ENCODE measurements around the gene EZH1.
"Not testable (repeated sequence)": the region's sequence is repeated elsewhere in the genome, so short reads cannot be mapped to it uniquely, and the experiment has no call there.

The EZH1 gene

GRCh38 chr17:42669977-42670788, 74.7 kb downstream of the EZH1 start:
- no peak for DNase-seq (ENCODE audit: low read depth in 2 of 2)

GRCh38 chr17:42669705-42669976, 75.2 kb downstream of the EZH1 start:
- no peak for DNase-seq (ENCODE audit: low read depth in 2 of 2)

GRCh38 chr17:42667088-42667951, 77.5 kb downstream of the EZH1 start:
- DNase-seq (ENCODE audit: low read depth in 2 of 2): no peak

- not testable (repeated sequence) for DNase-seq (ENCODE audit: low read depth in 2 of 2)
Observed at GRCh38 chr17:42666126-42666525, 78.7 kb downstream of the EZH1 start.

- no peak for DNase-seq (ENCODE audit: low read depth in 2 of 2)
Observed at GRCh38 chr17:42665581-42666001, 79.2 kb downstream of the EZH1 start.

GRCh38 chr17:42660692-42661345, 84.0 kb downstream of the EZH1 start:
- DNase-seq (ENCODE audit: low read depth in 2 of 2): no peak

- not testable (repeated sequence) for DNase-seq (ENCODE audit: low read depth in 2 of 2)
Observed at GRCh38 chr17:42659932-42660274, 84.9 kb downstream of the EZH1 start.

GRCh38 chr17:42659079-42659931, 85.5 kb downstream of the EZH1 start, which contains the start of gene TUBG2:
TUBG2 (plus strand) TSS chr17:42659284; CDS start chr17:42659504, 220 bp downstream.
- DNase-seq (ENCODE audit: low read depth in 2 of 2): peak; percentile 67 to 72

- no peak for DNase-seq (ENCODE audit: low read depth in 2 of 2)
Observed at GRCh38 chr17:42657824-42658588, 86.8 kb downstream of the EZH1 start.

- DNase-seq (ENCODE audit: low read depth in 2 of 2): no peak
Observed at GRCh38 chr17:42655528-42655927, 89.3 kb downstream of the EZH1 start.

GRCh38 chr17:42653179-42654124, 91.4 kb downstream of the EZH1 start:
- no peak for DNase-seq (ENCODE audit: low read depth in 2 of 2)

GRCh38 chr17:42651392-42651791, 93.4 kb downstream of the EZH1 start:
- no peak for DNase-seq (ENCODE audit: low read depth in 2 of 2)
